Bronchial epithelial cell (primary cell): ENCODE data around the gene ANGEL2. TPM values are rescaled to one million over a fixed set of nuclear protein-coding genes. Genes with fewer than 3 reads are reported as not detected.

ENCODE experiments used
- DNase-seq: peaks from one replicate; pipeline ENCODE4 v3.0.0-alpha.2; 2010; ENCODE audit warnings: low read depth
- FAIRE-seq: peaks from 2 replicates; lab custom pipeline; 2011; peaks lifted over from hg19 to GRCh38; lab: Jason Lieb, UNC
- H3K27me3 ChIP-seq: 2 replicates; pipeline ENCODE4 v1.5.1; 2011; ENCODE audit warnings: low read length; ENCODE audit not compliant: control insufficient read depth, insufficient read depth
- H3K36me3 ChIP-seq: 2 replicates; pipeline ENCODE4 v1.5.1; 2011; ENCODE audit warnings: low read length; ENCODE audit not compliant: control insufficient read depth, insufficient read depth
- H3K4me3 ChIP-seq: 2 replicates; pipeline ENCODE4 v1.5.1; 2011; ENCODE audit warnings: mild to moderate bottlenecking, low read depth, low read length, control low read depth
- total RNA-seq: library from RNA; depleted of rRNA; stranded (reverse); fragments of >200 nt; gene quantifications from 2 replicates; pipeline ENCODE4 v1.2.1, GENCODE V29; 2014
- TF ChIP-seq, protein P1 (sequence below): IDR thresholded peaks from 2 replicates; pipeline ENCODE4 v1.5.1; 2011; ENCODE audit warnings: mild to moderate bottlenecking, moderate library complexity, low read length, control low read depth, inconsistent platforms; ENCODE audit not compliant: insufficient read depth, severe bottlenecking

Gene ANGEL2
- total RNA-seq, 1 donor from 2014 or later = 22.4 TPM

DNA sequence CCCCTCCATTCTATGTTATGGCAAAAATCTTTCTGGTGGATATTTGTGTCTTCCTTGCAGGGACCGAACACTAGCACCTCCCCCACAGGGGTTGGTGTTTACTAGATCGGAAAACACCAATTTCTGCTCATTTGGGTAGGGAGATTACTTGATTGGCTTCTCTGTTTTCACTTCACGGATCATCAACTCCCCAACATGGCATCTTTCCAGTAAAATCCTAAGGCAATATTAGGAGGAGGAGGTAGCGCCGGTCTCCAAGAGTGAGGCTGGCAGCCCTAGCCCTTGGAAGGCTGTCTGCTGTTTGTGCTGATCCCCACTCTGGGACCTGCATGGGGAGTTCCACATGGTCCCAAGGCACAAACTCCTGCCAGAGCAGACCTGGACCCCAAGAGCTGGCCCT is 53.2 kb downstream of the ANGEL2 start:
- no peak overlapping the region for H3K4me3 ChIP-seq
- no peaks in the 10 kb centered on the region for H3K27me3 ChIP-seq
- DNase-seq (no peak), FAIRE-seq (no peak)
- TF ChIP-seq, protein P1, sequence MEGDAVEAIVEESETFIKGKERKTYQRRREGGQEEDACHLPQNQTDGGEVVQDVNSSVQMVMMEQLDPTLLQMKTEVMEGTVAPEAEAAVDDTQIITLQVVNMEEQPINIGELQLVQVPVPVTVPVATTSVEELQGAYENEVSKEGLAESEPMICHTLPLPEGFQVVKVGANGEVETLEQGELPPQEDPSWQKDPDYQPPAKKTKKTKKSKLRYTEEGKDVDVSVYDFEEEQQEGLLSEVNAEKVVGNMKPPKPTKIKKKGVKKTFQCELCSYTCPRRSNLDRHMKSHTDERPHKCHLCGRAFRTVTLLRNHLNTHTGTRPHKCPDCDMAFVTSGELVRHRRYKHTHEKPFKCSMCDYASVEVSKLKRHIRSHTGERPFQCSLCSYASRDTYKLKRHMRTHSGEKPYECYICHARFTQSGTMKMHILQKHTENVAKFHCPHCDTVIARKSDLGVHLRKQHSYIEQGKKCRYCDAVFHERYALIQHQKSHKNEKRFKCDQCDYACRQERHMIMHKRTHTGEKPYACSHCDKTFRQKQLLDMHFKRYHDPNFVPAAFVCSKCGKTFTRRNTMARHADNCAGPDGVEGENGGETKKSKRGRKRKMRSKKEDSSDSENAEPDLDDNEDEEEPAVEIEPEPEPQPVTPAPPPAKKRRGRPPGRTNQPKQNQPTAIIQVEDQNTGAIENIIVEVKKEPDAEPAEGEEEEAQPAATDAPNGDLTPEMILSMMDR = no peak
- no peaks in the 10 kb centered on the region for H3K36me3 ChIP-seq

DNA sequence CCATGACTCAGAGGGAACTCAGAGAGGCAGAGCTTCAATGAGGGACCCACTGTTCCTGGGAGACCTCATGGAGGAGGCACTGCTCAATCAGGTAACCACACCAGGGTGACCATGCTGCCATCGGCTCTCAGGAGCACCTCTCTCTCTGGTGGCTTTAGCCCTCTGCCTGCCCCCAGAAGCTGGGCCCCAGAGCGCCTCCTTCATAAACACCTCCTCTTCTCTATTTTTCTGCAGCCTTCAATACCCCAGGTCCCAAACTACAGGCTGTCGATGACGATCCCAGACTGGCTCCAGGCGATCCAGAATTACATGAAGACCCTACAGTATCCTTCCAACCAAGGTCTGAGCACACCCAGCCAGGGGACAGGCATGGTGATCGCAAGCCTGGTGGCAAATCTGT is 54.7 kb downstream of the ANGEL2 start:
- FAIRE-seq = no peak
- TF ChIP-seq, protein P1 = no peak
- DNase-seq = no peak
- Histone ChIP-seq H3K4me3 (no peak overlapping the region), H3K36me3 (no peaks in the 10 kb centered on the region), H3K27me3 (no peaks in the 10 kb centered on the region)

DNA sequence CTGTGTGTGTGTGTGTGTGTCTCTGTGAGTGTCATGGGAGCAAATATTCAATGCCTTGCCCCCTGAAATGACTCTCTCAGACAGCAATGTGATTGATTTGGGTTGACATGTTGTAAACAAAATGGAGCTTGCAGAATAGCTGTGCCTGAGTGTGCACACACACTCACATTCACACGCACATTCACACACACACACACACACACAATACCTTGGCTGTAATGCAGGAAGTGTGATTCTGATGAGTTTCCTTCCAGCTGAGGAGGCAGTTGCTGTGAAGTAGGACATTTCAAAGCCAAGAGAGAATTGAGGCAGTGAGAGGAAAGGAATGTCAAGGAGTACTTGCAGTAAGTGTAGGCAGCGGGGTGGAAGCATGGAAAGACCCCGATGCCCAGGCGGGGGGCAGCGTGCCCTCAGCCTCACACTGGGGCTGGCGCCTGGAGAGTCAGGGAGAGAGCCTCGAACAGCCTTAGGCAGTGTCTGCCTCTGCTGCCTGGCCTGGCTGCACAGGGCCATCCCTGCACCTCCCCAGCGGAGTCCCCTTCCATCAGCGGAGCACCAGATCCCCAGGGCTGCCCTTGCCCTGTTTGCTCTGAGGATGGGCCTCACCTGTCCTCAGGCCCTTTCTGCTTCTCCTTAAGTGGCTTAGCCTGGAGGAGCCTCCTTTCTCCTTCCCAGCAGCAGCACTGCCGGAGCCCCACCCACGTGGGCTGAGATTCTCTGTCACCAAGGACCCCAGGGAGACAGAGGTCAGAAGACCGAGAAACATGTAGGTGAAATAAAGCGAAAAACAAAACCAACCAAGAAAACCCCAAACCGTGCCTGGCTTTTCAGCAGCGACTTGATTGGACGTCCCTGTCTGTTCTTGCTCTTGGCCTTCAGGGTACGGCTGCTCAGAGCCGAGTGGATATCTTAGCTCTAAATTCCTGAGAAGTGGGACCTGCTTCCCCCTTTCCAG is 56.1 kb downstream of the ANGEL2 start:
- no peak for DNase-seq
- Histone ChIP-seq H3K36me3 (no peaks in the 10 kb centered on the region), H3K4me3 (no peak overlapping the region), H3K27me3 (peaks cover 2% of the 10 kb centered on the region)
- TF ChIP-seq, protein P1 = no peak
- FAIRE-seq = no peak

DNA sequence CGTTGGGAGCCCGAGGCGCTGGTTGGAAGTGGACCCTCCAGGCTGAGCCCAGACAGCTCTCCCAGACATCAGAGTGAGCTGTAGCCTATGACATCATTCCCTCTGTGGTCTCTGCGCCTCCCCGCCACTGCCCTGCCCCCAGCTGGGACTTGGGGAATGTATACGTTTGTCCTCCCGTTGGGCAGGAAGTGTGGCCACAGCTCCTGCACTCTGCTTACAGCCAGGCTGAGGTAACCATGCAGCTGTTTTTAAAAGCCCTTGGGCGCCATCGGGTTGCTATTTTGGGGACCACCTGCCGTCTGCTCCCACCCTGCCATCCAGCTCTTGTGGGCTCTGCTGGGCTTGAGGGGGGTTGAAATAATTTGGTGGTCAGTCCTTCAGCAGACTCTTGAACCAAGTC is 57.5 kb downstream of the ANGEL2 start:
- TF ChIP-seq, protein P1 = no peak
- FAIRE-seq (no peak), DNase-seq (no peak)
- Histone ChIP-seq H3K36me3 (no peaks in the 10 kb centered on the region), H3K27me3 (peaks cover 2% of the 10 kb centered on the region), H3K4me3 (no peak overlapping the region)

DNA sequence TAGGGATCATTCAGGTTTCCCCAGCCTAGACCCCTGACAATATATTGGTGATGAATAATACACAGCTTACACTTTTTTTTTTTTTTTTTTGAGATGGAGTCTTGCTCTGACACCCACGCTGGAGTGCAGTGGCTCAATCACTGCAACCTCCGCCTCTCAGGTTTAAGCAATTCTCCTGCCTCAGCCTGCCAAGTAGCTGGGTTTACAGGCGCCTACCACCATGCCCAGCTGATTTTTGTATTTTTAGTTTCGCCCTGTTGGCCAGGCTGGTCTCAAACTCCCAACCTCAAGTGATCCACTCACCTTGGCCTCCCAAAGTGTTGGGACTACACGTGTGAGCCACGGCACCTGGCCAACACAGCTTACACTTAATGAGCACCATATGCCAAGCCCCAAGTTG is 58.1 kb downstream of the ANGEL2 start:
- no peak overlapping the region for H3K4me3 ChIP-seq
- DNase-seq = no peak
- H3K36me3 ChIP-seq = no peaks in the 10 kb centered on the region
- FAIRE-seq = no peak
- TF ChIP-seq, protein P1 = no peak
- peaks cover 5% of the 10 kb centered on the region for H3K27me3 ChIP-seq
